ENCODE measurements around the gene GRIK3.

GRIK3 gene

DNA sequence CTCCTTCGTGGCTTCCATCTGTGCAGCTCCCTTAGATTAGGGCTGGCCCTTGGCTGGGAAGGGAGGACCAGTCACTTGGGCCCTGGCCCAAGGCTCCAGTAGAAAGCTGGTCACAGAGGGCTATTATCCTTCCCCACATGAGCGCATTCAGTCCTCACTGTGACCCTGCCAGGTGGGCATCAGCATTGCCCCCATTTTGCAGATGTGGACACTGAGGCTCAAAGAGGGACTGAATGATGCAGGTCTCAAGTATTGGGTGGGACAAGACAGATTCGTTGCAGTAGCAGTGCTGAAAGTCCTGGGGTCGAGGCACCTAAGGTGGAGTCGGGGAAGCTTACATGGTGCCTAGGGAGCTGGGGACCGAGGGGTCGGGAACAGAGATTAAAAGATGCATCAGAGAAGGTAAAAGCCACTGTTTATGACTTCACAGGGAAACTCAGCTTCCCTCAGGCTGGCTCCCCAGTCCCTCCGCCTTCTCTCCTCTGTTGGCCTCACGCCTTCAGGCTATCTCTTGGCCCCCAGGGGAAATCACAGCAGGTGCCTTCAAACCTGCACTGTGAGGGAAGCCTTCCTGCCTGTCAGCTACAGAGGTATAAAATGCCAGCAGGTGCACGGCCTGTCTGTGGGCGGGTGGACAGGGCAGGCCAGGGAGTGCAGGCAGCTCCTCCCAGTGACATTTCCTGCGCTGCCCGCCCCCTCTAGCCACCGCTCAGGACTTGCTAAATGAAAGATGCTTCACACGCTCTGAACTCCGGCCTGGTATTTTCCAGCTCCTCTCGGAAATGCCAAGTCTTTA is 178.4 kb downstream of the GRIK3 start:
- no peak for DNase-seq (ENCODE audit: low read depth in 3 of 3)

- DNase-seq (ENCODE audit: low read depth in 3 of 3), result no peak
These were observed 180.7 kb downstream of the GRIK3 start for GRCh38 chr1:36853638-36854037.

DNA sequence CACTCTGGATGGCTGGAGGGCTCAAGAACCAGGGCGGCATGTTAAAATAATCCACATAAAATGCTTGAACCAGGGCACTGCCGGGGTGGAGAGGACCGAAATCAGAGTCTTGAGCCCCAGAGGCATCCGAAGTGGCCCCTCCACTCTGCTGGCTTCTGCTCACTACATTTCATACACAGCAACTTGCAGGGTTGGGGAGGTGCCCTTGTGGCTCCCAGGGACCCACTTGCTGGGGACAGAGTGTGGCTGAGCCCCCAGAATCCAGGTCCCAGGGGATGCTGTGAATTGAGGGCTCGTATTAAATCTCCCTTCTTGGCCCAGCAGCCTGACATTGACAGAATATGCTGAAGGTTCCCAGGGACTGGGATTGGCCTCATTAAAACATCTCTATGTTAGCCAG is 181.7 kb downstream of the GRIK3 start:
- no peak for DNase-seq (ENCODE audit: low read depth in 3 of 3)

DNA sequence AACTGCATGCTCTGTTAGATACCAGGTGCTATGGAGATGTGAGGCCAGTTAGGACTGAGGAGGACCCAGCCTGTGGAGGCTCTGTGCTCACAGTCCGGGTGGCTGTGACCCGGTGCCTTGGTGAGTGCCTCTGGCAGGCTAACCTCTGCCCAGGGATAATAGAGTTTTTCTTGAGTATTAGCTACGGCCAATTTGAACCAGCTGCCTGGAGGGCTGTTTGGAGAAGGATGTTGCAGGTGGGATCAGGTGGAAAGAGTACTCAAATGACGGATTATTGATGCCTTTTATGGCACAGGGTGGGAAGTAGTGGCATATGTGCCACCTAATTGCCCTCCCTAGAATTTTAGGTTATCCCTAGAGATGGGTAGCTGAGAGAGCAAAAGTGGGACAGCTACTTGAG is 182.7 kb downstream of the GRIK3 start:
- DNase-seq (ENCODE audit: low read depth in 3 of 3), result no peak

DNA sequence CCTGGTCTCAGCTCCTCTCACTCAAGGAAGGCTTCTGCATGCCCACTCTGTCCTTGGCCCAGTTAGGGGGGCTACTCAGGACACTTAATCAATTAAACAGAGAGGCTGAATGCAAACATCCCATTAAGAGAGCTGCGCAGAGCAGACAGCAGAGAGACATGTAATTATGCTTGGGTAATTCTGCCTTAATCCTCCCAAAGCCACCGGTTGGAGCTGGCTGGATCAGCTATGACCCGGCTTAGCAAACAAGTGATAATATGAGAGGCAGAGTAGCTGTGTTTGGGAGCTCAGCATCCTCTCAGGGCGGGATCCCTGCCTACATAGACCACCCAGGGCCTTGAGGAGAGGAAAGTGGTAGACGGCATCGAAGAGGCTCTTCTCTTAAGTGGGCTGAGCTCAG is 183.2 kb downstream of the GRIK3 start:
- DNase-seq (ENCODE audit: low read depth in 3 of 3), result no peak

DNA sequence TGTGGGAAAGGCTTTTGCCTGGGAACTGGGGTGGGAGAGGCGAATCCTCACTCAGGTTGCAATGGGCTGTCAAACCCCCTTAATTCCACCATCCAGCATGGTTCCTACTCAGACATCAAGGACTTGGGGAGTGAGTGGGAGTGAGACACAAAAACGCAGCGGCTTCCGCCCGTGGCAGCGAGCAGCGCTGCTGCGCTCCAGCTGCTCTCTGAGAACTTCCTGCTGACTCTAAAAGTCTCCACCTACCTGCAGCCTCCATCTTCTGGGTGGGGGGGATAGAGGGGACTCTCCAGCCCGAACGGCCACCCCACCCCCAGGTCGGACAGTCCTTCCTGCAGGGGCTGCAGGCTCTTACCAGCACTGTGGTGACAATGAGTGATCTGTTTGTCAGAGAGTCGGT is 184.4 kb downstream of the GRIK3 start:
- no peak for DNase-seq (ENCODE audit: low read depth in 3 of 3)

DNA sequence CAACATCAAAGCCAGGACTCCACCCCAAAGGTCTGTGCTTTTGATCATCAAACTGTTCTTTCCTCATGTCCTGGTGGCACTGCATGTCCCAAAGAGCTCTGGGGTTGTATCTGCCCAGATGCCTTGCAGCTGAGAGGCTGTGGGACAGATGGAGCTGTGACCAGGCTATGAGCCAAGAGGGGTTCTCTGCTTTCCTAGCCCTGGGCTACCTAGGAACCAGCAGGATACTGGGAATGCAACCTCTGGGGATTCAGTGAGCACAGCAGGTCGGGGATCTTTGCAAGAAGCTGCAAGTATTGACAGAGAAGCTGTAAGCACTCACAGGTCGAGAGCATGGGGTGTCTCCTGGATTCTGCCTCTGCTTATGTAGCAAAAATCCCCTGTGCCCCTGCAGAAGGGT is 186.6 kb downstream of the GRIK3 start:
- DNase-seq (ENCODE audit: low read depth in 3 of 3), result no peak

GRCh38 chr1:36847186-36847585 is 187.1 kb downstream of the GRIK3 start:
- no peak for DNase-seq (ENCODE audit: low read depth in 3 of 3)

- DNase-seq (ENCODE audit: low read depth in 3 of 3), result no peak
These were observed 188.0 kb downstream of the GRIK3 start for GRCh38 chr1:36846357-36846756.

DNA sequence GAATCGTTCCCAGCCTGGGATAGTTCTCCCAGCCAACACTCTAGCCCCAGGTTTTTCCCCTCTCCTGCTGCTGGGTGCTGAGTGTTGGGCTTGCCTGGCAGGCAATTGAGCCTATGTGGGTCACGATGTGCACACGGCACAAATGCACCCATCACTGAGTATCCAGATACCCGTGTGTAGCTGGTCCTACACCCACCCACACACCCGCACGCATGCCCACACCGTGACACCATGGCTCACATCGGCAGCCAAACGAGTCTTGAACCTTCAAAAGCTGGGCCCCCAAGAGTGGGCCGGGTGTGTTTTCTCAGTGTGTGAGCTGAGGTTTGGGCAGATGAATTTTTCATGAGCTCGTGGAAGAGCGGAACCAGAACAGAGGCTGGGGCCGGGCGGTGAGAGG is 188.5 kb downstream of the GRIK3 start:
- DNase-seq (ENCODE audit: low read depth in 3 of 3), result no peak

GRCh38 chr1:36844917-36845316 is 189.4 kb downstream of the GRIK3 start:
- no peak for DNase-seq (ENCODE audit: low read depth in 3 of 3)

GRCh38 chr1:36843906-36844610 is 190.3 kb downstream of the GRIK3 start:
- no peak for DNase-seq (ENCODE audit: low read depth in 3 of 3)

- no peak for DNase-seq (ENCODE audit: low read depth in 3 of 3)
These were observed 191.3 kb downstream of the GRIK3 start for GRCh38 chr1:36843027-36843426.

DNA sequence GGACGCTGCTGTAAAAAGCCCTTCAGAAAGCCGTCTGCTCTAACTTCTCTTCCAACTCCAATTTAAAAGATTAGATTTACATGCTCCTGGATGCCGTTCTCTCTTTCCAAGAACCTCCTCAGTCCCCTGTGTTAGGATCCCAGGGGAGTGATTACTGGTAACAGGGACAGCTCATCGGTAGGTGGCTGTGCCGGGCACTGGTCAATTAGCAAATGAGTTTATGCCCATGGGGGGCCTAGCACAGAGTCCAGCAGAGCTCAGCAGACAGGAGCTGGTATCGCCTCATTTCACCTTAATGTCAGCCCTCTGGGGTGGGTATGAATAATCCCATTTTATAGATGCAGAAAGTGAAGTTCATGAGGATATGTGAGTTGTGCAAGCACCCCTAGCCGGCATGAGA is 191.9 kb downstream of the GRIK3 start:
- DNase-seq (ENCODE audit: low read depth in 3 of 3), result no peak

DNA sequence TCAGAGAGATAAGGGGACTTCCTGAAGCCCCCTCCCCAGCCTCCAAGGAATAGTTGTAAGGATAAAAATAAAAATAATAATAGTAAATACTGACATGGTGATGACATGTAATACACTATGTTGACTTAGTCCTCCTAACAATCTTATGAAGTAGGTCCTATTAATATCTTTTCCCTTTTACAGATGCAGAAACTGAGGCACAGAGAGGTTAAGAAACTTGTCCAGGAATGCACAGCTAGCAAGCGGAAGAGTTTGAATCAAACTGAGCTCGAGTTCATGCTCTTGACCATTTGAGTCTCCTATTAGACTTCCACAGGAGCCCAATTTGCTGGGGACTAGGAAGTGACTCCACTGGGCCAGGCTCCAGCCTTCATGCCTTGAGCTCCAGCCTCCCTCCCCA is 194.8 kb downstream of the GRIK3 start:
- DNase-seq (ENCODE audit: low read depth in 3 of 3), result no peak

DNA sequence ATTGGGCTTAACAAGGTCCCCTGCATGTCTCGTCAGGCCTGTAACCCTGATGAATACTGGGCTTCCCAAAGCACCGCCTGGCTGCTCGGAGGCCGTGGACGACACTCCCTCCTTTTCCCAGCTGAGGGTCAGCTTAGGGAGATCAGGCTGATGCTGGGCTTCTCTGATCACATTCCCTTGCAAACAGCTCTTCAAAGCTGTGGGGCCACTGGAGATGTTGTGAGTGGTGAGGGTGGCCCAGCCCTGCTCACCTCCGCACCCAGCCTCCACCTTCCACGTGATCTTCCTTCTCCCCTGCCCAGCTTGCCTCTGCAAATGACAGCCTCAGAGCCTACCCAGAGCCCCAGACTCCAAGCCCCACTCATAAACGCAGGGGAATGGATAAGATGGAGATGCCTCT is 195.4 kb downstream of the GRIK3 start:
- DNase-seq (ENCODE audit: low read depth in 3 of 3), result no peak

DNA sequence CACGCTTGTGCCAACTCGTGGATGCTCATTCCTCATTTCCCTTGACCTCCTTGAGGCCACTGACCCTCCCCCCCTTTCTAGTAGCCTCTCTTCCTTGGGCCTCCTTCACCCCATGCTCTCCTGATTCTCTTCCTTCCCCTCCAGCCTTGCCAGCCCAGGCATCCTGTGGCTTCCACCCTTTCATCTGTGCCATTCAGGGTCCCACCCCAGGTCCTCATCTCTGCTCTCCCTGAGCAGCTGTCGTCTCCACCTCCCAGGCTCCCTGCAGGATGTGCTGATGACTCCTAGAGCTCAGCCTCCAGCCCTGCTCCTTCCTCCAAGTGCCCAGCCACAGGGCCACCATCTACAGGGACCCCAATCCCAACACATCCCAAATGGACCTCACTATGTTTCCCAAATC is 197.4 kb downstream of the GRIK3 start:
- no peak for DNase-seq (ENCODE audit: low read depth in 3 of 3)

GRCh38 chr1:36836196-36836883 is 198.0 kb downstream of the GRIK3 start:
- no peak for DNase-seq (ENCODE audit: low read depth in 3 of 3)

DNA sequence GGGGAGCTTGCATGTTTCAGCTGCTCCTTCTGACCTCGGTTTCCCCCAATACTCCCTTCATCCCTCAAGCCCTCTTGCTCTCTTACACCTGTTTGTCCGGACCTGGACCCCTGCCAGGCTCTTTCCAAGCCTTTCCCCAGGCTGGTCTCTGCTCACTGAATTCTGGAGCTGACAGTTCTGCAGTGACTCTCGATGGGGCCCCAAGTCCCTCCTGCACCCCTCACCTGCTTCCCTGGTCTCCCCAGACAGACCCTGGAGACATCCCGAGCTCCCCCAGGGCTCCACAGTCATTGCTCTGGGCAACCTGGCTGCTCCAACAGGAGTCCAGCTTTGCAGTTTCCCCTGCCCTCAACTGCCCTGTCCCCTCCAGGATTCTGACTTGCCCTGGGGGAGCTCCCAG is 198.6 kb downstream of the GRIK3 start:
- no peak for DNase-seq (ENCODE audit: low read depth in 3 of 3)

DNA sequence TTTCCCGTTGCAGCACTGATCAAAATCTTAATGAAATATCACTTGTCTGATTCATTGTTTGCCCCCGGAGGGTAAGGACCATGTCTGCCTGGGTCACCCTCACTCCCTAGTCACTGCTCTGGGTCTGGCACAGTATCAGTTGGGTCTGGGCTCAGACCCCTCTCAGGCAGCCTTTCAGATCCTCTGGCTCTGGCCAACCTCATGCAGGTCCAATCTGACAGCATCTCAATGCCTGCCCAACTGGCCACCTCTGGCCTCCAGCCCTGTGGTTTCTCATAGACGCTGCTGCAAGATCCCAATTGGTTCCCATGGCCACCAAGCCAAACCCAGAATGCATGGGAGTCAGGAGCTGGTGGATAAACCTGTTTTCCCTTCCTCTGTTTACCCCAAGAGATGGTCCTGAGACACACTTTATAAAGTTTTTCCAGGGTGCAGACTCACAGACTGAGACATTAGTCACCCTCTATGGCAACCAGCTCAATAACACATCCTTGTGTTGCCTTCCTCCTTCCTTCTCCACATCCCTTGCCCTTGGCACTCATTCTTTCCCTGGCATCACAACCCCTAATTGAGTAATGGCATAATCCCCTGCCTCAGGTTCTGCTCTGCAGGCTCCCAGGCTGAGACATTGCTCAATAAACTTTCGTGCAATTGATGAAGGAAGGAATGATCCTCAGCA is 199.2 kb downstream of the GRIK3 start:
- no peak for DNase-seq (ENCODE audit: low read depth in 3 of 3)

DNA sequence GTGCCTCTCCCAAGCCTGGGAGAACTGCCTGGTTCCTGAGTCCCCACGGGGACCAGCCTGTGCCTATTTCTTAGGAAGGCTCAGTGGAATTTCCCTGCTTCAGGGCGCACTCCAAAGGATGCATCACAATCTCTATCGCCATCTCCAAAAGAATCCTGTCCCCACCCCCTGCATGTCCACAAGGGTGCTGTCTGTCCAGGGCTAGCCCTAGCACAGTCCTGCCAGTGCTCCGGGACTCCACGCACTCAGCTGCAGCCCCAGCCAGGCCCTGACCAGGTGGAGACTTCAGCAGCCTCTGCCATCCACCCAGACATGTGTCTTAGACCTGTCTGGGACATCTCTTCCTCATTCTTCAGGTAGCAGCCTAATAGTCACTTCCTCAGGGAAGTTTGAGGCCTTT is 199.7 kb downstream of the GRIK3 start:
- DNase-seq (ENCODE audit: low read depth in 3 of 3), result no peak

DNA sequence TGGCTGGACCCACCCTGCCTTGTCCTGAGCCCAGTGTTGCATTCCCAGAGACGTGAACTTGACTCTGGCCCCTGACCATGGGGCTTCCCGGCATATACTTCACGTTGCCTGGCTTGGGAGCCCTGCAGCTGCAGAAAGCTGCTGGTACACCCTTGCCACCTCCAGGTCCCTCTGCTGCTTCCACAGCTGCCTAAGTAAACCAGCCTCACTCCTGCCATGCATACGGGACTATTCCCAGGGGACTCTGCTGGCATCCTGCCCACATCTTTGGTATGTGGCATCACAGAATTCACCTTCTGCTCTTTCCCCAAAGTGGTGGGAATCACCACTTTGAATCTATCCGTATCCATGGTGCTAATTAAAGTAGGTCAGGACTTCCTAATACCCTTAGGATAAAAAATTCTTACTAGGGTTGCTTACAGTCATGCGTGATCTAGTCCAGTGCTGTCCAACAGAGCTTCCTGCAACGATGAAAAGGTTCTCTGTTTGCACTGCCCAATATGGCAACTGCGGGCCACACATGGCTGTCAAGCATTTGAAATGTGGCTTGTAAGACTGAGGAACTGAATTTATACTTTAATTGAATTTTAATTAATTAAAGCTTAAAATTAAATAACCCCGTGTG is 203.0 kb downstream of the GRIK3 start:
- DNase-seq (ENCODE audit: low read depth in 3 of 3), result no peak
